Spleen (tissue), 11 donors: ENCODE results near the gene KCNAB1. TPM values are rescaled to one million over a fixed set of nuclear protein-coding genes. Genes with fewer than 3 reads are reported as not detected.

ENCODE experiments used
- DNase-seq: peaks from one replicate; pipeline ENCODE4 v3.0.0-alpha.2; 2020
- H3K27ac ChIP-seq, 8 donors: fragments of 200-600 bp; sonication (generic) in 7 of 8; 1 replicate in 4 of 8; 2 replicates in 4 of 8; pipeline versions ENCODE4 v1.5.0 to v1.8.0; 2016 to 2021; ENCODE audit warnings: inconsistent platforms in 4 of 8, mild to moderate bottlenecking in 4 of 8, moderate library complexity in 1 of 8
- H3K27me3 ChIP-seq, 7 donors: fragments of 200-600 bp; sonication (generic) in 6 of 7; replicated peaks in 1 of 7; 1 replicate in 4 of 7; 2 replicates in 3 of 7; pipeline versions ENCODE4 v1.5.0 to v1.8.0; 2016 to 2021; ENCODE audit warnings: inconsistent platforms in 3 of 7, mild to moderate bottlenecking in 1 of 7
- H3K36me3 ChIP-seq, 6 donors: fragments of 200-600 bp; sonication (generic) in 5 of 6; 1 replicate in 4 of 6; 2 replicates in 2 of 6; pipeline versions ENCODE4 v1.5.0 to v1.8.0; 2016 to 2021; ENCODE audit warnings: inconsistent platforms in 2 of 6
- H3K4me1 ChIP-seq, 6 donors: fragments of 200-600 bp; sonication (generic) in 5 of 6; 1 replicate in 3 of 6; 2 replicates in 3 of 6; pipeline versions ENCODE4 v1.5.0 to v1.8.0; 2016 to 2021; ENCODE audit warnings: inconsistent platforms in 3 of 6
- H3K4me3 ChIP-seq, 8 donors: fragments of 200-600 bp; sonication (generic) in 7 of 8; 1 replicate in 4 of 8; 2 replicates in 4 of 8; pipeline versions ENCODE4 v1.5.0 to v1.8.0; 2016 to 2021; ENCODE audit warnings: inconsistent platforms in 4 of 8, mild to moderate bottlenecking in 4 of 8, moderate library complexity in 2 of 8
- H3K9me3 ChIP-seq, 8 donors: fragments of 200-600 bp; sonication (generic) in 7 of 8; 1 replicate in 4 of 8; 2 replicates in 4 of 8; pipeline versions ENCODE4 v1.5.0 to v1.8.0; 2016 to 2021; ENCODE audit warnings: inconsistent platforms in 4 of 8
- POLR2A ChIP-seq, 3 donors: fragments of 450-650 bp; IDR thresholded peaks; one replicate each; pipeline ENCODE4 v1.5.1; 2017; ENCODE audit warnings: antibody characterized with exemption in 3 of 3, mild to moderate bottlenecking in 1 of 3
- POLR2AphosphoS5 ChIP-seq, 3 donors: sonication (generic); formaldehyde crosslinking; IDR thresholded peaks; one replicate each; pipeline ENCODE4 v1.5.1; 2017; ENCODE audit warnings: antibody characterized with exemption in 3 of 3
- WGBS, 5 donors: extraction: QIAGEN DNeasy Blood & Tissue Kit in 3 of 5; methylation state at CpG; one replicate each; pipeline versions ENCODE4 v1.1.5 to v1.1.7; 2013 to 2018; 5-methylcytosine and 5-hydroxymethylcytosine counted together
- intact Hi-C: fragments of 100-400 bp; cut with DNase I; formaldehyde crosslinking; loops from one replicate; pipeline ENCODE4 v1.15.0; 2023; ENCODE audit warnings: low total_unique reads
- polyA plus RNA-seq, 3 donors: library from polyadenylated mRNA; stranded (reverse); fragments of 200-250 nt; gene quantifications; one replicate each; pipeline ENCODE4 v1.2.1, GENCODE V29; 2013
- total RNA-seq, 7 donors: library from RNA; depleted of rRNA in 3 of 7; stranded (reverse); fragments of >200 nt in 3 of 7; fragmentation: NEBNext Ultra II Directional in 4 of 7; extraction: Animal tissue kit (Norgen Biotek cat#: 25700) in 4 of 7; gene quantifications; one replicate each; pipeline versions ENCODE4 v1.1.0 to v1.2.1, GENCODE V29; 2016 to 2021
- TF ChIP-seq, protein P1 (sequence below), 11 experiments: fragments of 200-600 bp in 7 of 11; fragments of 450-650 bp in 4 of 11; sonication (generic) in 4 of 11; IDR thresholded peaks in 8 of 11; conservative IDR thresholded peaks in 3 of 11; 1 replicate in 7 of 11; 2 replicates in 4 of 11; pipeline versions ENCODE4 v1.4.0 to v1.8.0; 2016 to 2021; ENCODE audit warnings: antibody characterized with exemption in 11 of 11, inconsistent platforms in 4 of 11, mild to moderate bottlenecking in 1 of 11
- donor health status: healthy with polysubstance abuse.
- donor health status: DM: no; HTN: no; CAD: no; lungs with moderate emphysema.
- donor health status: DM: no; HTN: no; CAD: no.
- donor health status: Bipolar disorder and iron deficiency.
- donor health status: healthy.
- donor health status: DM: no; HTN: no; CAD: no.
- donor health status: DM: yes; HTN: yes; CAD: no.

Gene KCNAB1
- total and polyA plus RNA-seq, 10 donors, result 0.59 to 10.5 (median 6.3) TPM

DNA sequence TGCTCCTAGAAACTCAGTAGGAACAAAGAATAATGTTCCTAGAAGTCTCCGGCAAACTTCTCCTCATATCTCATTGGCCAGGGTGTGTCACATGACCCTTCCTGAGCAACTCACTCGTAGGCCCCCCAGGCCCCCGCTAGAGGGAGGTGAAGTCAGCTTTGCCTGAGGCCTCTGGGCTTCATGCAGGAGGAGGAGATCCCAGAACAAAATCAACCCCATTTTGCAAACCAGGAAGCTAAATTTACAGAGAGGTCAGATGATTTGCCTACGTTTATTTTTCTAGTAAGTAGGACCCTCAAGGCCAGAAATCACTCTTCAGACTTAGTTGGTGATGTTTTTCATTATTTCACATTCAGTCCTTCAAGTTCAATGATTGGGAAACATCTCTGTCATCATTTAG, 335.5 kb downstream of the KCNAB1 start:
- no peak for DNase-seq
- no peaks in the 10 kb centered on the region for H3K27me3 ChIP-seq
- H3K9me3 ChIP-seq, result no peaks in the 10 kb centered on the region
- WGBS, 5 donors, result 76 to 92% (median 85%) methylated on average over 4 of the region's 4 CpGs
- TF ChIP-seq, protein P1, sequence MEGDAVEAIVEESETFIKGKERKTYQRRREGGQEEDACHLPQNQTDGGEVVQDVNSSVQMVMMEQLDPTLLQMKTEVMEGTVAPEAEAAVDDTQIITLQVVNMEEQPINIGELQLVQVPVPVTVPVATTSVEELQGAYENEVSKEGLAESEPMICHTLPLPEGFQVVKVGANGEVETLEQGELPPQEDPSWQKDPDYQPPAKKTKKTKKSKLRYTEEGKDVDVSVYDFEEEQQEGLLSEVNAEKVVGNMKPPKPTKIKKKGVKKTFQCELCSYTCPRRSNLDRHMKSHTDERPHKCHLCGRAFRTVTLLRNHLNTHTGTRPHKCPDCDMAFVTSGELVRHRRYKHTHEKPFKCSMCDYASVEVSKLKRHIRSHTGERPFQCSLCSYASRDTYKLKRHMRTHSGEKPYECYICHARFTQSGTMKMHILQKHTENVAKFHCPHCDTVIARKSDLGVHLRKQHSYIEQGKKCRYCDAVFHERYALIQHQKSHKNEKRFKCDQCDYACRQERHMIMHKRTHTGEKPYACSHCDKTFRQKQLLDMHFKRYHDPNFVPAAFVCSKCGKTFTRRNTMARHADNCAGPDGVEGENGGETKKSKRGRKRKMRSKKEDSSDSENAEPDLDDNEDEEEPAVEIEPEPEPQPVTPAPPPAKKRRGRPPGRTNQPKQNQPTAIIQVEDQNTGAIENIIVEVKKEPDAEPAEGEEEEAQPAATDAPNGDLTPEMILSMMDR (IDR thresholded peaks at IDR 0.05 in 8 of 11, conservative IDR thresholded peaks at IDR 0.05 in 3 of 11), result no peak
- TF ChIP-seq POLR2A (IDR thresholded peaks at IDR 0.05) (no peak), POLR2AphosphoS5 (IDR thresholded peaks at IDR 0.05) (no peak)
- intact Hi-C loops, result no loop called here
- no peak overlapping the region for H3K27ac ChIP-seq
- no peak overlapping the region for H3K4me3 ChIP-seq
- H3K4me1 ChIP-seq, result no peaks in the 10 kb centered on the region
- no peaks in the 10 kb centered on the region for H3K36me3 ChIP-seq

DNA sequence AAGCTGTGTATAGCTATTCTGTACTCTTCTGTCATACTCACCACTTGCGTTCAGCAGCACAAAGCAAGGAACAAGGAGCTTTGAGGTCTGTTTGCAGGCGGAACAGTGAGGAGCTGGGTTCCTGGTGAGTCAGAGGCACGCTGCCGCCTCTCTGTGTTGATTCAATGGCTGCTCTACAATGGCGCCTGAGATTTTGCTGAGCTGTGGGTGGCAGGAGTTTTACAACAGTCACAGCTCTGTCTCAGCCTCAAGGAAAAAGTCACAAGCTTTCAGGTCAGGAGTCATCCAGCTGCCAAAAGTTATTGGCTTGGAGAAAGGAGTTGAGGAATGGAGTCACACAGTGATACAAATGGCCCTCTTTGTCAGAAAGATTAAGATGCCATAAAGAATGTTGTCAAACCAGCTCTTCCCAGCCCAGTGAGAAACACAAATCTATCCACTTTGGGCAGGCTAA, 336.4 kb downstream of the KCNAB1 start:
- WGBS, 5 donors, result 63 to 91% (median 88%) methylated on average over 5 of the region's 5 CpGs
- no peak overlapping the region for H3K27ac ChIP-seq
- DNase-seq, result no peak
- TF ChIP-seq, protein P1 (IDR thresholded peaks at IDR 0.05 in 8 of 11, conservative IDR thresholded peaks at IDR 0.05 in 3 of 11), result no peak
- TF ChIP-seq POLR2AphosphoS5 (IDR thresholded peaks at IDR 0.05) (no peak), POLR2A (IDR thresholded peaks at IDR 0.05) (no peak)
- H3K36me3 ChIP-seq, result no peaks in the 10 kb centered on the region
- H3K9me3 ChIP-seq, result no peaks in the 10 kb centered on the region
- no peak overlapping the region for H3K4me3 ChIP-seq
- H3K4me1 ChIP-seq, result no peaks in the 10 kb centered on the region
- H3K27me3 ChIP-seq, result no peaks in the 10 kb centered on the region
- intact Hi-C loops, result no loop called here

DNA sequence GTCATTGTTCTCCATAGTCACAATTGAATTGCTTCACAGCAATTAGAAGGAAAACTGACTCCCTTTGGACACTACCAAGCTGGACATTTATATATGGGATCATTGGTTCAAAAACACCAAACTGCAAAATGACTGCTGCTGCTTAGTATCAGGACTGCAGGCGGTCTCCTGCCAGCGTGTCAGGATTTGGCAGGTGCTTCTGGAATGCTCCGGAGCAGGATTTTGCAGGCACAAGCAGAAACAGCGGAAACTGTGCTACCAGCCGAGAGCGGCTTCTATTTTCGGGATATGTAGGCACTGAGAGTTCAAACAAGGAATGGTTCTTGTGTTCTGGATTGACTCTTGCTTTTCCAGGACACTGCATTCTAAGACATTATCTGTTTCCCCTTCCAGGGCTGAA, 339.1 kb downstream of the KCNAB1 start:
- TF ChIP-seq, protein P1 (IDR thresholded peaks at IDR 0.05 in 8 of 11, conservative IDR thresholded peaks at IDR 0.05 in 3 of 11), result no peak
- TF ChIP-seq POLR2AphosphoS5 (IDR thresholded peaks at IDR 0.05) (no peak), POLR2A (IDR thresholded peaks at IDR 0.05) (no peak)
- H3K36me3 ChIP-seq, result no peaks in the 10 kb centered on the region
- no peaks in the 10 kb centered on the region for H3K9me3 ChIP-seq
- H3K4me3 ChIP-seq, result no peak overlapping the region
- 88 to 97% (median 91%) methylated on average over 7 of the region's 7 CpGs for WGBS, 5 donors
- no peak overlapping the region for H3K27ac ChIP-seq
- intact Hi-C loops, result no loop called here
- no peak for DNase-seq
- no peaks in the 10 kb centered on the region for H3K27me3 ChIP-seq
- H3K4me1 ChIP-seq, result no peaks in the 10 kb centered on the region

DNA sequence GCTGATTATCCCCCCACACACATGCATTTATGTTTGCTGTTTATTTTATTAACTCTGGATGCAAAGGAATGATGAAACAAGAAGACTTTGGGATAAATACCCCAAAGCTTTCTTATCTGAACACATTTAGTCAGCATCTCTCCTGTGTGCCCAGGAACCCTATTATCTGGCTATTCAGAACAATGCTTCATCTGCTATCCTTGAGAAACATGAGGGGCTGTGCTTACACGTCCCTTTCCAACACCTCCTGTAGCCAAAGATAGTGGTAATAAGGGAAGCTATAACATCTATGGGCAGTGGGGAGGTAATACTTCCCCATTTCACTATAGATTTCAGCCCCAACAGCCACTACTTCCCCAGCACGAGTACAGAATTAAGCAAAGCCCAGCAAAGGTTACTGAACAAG, 339.8 kb downstream of the KCNAB1 start:
- H3K4me1 ChIP-seq, result no peaks in the 10 kb centered on the region
- intact Hi-C loops, result no loop called here

More for the DNA sequence above, 339.8 kb downstream of the KCNAB1 start:
- Histone ChIP-seq H3K9me3 (no peaks in the 10 kb centered on the region), H3K27me3 (no peaks in the 10 kb centered on the region), H3K4me3 (no peak overlapping the region), H3K36me3 (no peaks in the 10 kb centered on the region), H3K27ac (no peak overlapping the region)
- TF ChIP-seq, protein P1 (IDR thresholded peaks at IDR 0.05 in 8 of 11, conservative IDR thresholded peaks at IDR 0.05 in 3 of 11), result no peak
- TF ChIP-seq POLR2AphosphoS5 (IDR thresholded peaks at IDR 0.05), result no peak
- no peak for TF ChIP-seq POLR2A (IDR thresholded peaks at IDR 0.05)
- DNase-seq, result no peak
- 11 to 26% (median 21%) methylated on average over 2 of the region's 2 CpGs for WGBS, 5 donors
